ENCODE measurements around the gene PROZ. TPM values are rescaled to one million over a fixed set of nuclear protein-coding genes. Genes with fewer than 3 reads are reported as not detected.

The PROZ gene
- total and polyA plus RNA-seq, 2 of the 13 experiments (the other 11 are each of a cell fraction or from before 2014, with no cell fraction given), result 5.6 to 22.5 TPM

- TF ChIP-seq ZNF609 (CRISPR knock-in tag; IDR thresholded peaks at IDR 0.05; ENCODE audit: borderline replicate concordance) (peak; percentile 72; the same call in 1 of the 2 replicates), PITX1 (CRISPR knock-in tag; IDR thresholded peaks at IDR 0.05) (peak; percentile 100), ZNF773 (CRISPR knock-in tag; IDR thresholded peaks at IDR 0.05; ENCODE audit: borderline replicate concordance) (no peak), ZNF816 (CRISPR knock-in tag; IDR thresholded peaks at IDR 0.05; ENCODE audit: borderline replicate concordance) (no peak), THAP9 (CRISPR knock-in tag; IDR thresholded peaks at IDR 0.05; ENCODE audit: borderline replicate concordance) (no peak), ZNF124 (CRISPR knock-in tag; IDR thresholded peaks at IDR 0.05) (no peak), NR2F6 (IDR thresholded peaks at IDR 0.05) (peak; percentile 43; the same call in 1 of the 2 replicates), NR2F6 (CRISPR knock-in tag; IDR thresholded peaks at IDR 0.05) (peak; percentile 47), RXRB (CRISPR knock-in tag; IDR thresholded peaks at IDR 0.05; ENCODE audit: borderline replicate concordance) (peak; percentile 66; the same call in 1 of the 2 replicates), NCOA2 (CRISPR knock-in tag; IDR thresholded peaks at IDR 0.05) (peak; percentile 64), ZMAT3 (CRISPR knock-in tag; conservative IDR thresholded peaks at IDR 0.05) (0 out of 2 replicates have a peak, but pooled peaks have one; percentile 58), ZNF691 (CRISPR knock-in tag; IDR thresholded peaks at IDR 0.05; ENCODE audit: borderline replicate concordance, low read depth) (0 out of 2 replicates have a peak, but pooled peaks have one; percentile 45), MED13 (CRISPR knock-in tag; IDR thresholded peaks at IDR 0.05) (no peak), HMG20A (CRISPR knock-in tag; IDR thresholded peaks at IDR 0.05; ENCODE audit: borderline replicate concordance) (peak; percentile 69), ZNF75D (CRISPR knock-in tag; IDR thresholded peaks at IDR 0.05; ENCODE audit: borderline replicate concordance) (no peak)
These were observed 11.1 kb downstream of the PROZ start (continued) for GRCh38 chr13:113169277-113170272.

Measured in HepG2 (cell line).